GM11168 (cell line): ENCODE data around the gene AMFR.

Experiments
- in situ Hi-C: fragments of 300-500 bp; cut with MboI; formaldehyde crosslinking; loops from one replicate; pipeline ENCODE4 v1.12.0; 2022; ENCODE audit warnings: low sequenced_read_pairs; ENCODE audit not compliant: unreplicated experiment

AMFR gene

DNA sequence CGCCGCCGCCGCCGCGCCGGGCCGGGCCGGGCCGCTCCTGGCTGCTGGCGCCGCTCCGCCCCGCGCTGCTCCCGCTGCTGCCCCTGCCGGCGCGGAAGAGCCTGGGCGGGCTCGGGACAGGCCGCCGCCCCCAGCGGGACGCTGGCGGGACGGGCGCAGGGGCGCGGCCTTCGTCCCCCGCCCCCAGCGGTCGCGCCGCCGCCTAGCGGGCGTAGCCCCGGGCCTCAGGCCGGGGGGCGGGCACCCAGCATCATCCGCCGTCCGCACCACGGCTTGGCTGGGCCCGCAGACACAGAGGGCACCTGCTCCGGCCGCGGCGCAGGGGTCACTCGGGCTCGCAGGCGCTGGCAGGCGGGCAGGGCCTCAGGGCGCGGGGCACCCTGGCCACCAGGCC lies at the start of gene AMFR:
TSS of gene AMFR (minus strand) at position 107 of the 394 bp plus-strand sequence. CDS start 218 bp downstream, outside the sequence.
- in situ Hi-C loops = no loop called here

DNA sequence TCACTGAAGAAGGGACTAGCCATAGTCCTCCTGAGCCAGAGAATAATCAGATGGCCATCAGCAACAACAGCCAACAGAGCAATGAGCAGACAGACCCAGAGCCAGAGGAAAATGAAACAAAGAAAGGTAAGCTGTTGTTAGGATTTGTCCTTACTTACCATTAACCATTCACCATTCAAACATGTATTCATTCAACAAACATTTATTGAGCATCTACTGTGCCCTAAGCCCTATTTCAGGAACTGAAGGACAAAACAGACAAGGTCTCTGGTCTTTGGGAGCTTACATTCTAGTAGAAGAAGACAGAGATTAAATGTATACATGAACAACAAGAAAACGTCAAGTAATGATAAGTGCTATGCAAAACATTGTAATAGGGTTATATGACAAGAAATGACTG lies 45.3 kb upstream of the AMFR start:
- in situ Hi-C loops = no loop called here

DNA sequence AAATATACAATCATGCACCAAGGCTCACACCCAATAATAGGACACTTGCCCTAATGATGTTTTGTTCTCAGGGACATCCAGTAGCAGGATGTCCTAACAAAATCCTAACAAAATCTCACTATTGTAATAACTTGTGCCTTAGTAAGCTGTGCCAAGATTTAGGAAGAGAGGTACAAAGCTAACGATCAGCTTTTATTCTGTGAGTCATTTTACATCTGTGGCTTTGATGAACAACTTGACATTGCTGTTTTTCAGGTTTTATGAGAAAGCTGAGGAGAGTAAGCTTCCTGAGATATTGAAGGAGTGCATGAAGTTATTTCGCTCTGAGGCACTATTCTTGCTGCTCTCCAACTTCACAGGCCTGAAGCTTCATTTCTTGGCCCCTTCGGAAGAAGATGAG lies 44.9 kb upstream of the AMFR start:
- in situ Hi-C loops = no loop called here

DNA sequence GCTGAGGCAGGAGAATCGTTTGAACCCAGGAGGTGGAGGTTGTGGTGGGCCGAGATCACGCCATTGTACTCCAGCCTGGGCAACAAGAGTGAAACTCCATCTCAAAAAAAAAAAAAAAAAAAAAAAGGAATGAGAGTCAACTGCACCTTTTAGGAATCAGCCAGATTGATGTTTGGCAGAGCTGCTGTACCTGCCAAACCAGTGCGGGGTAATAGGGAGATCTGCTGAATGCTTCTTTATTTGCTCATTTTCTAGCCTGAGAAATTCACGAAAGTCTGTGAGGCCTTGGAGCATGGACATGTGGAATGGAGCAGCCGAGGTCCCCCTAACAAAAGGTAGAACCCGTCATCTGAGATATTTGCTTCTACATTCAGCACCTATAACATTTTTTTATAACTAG lies 44.4 kb upstream of the AMFR start:
- in situ Hi-C loops = no loop called here

DNA sequence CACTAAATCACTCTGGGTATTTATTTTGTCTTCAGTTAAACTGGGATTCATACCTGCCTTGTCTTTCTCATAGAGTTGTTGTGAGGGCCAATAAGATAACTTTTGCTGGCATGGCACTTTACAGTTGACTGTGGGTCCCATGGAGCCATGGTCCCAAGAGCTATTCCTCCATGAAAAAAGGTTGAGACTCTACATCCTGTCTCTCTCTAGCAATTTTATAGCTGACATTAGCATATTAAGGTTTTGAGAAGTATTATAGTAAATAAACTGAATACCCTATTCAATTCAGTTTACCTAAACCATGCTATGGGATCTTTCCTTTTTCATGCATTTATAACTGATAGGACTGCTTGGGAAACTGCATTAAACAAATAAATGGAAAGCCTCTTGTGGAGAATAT lies 43.5 kb upstream of the AMFR start:
- in situ Hi-C loops = no loop called here

DNA sequence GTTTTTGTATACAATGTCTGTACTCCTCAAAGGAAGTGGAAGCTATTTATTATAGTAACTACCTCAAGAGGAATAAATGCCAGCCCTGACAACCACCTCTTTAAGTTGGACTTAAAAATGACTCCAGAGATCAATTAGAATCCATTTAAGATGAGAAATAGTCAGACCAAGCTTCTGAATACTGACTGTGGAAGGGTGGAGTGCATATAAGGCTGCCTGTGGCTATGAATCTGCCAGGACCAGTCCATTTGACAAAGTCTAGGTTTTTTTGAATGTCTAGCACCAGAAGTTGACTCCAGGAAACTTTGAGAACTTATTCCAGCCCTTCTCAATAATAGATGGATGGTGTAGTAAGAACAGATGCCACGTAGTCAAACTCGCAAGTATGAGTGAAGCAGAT lies 41.0 kb upstream of the AMFR start:
- in situ Hi-C loops = no loop called here

DNA sequence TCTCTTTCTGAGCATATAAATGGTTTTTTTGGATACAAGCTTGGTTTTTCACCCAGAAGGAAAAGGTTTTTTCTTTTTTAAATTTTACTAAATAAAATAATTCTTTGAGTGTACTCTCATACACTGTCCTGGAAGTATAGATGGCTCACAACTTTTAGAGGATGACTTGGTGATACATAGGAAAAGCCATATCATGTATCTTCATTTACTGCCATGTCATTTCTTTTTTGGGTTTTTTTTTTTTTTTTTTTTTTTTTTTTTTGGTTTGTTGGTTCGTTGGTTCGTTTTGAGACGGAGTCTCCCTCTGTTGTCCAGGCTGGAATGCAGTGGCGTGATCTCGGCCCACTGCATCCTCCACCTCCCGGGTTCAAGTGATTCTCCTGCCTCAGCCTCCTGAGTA lies 37.8 kb upstream of the AMFR start:
- in situ Hi-C loops = no loop called here

DNA sequence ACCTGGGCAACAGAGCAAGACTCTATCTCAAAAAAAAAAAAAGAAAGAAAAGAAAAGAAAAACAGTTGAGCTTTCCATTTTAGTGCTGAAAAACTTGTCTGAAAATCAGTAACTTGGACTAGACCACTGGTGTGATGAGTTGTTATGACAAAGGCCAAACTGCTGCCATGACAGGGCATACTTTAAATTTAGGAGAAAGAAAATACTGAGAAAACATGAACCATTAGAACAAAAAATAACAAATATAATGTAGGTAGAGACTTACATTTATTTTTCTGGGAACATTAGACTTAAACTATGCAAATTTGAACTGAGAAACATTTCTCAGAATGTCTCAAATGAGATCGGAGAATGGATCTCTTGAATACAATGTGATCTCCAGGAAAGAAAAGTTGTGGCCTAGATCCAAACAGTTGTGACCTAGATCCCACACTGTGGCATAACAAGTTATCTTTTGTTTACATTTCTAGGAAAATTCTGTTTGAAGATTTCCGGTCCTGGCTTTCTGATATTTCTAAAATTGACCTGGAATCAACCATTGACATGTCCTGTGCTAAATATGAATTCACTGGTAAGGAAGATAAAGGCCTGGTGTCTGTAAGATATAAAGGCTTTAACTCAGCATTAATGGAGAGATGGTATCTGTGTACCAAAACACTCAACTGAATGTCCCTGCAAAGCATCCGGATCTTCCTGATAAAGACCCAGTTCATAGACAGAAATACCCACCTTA lies 36.9 kb upstream of the AMFR start:
- in situ Hi-C loops = no loop called here

DNA sequence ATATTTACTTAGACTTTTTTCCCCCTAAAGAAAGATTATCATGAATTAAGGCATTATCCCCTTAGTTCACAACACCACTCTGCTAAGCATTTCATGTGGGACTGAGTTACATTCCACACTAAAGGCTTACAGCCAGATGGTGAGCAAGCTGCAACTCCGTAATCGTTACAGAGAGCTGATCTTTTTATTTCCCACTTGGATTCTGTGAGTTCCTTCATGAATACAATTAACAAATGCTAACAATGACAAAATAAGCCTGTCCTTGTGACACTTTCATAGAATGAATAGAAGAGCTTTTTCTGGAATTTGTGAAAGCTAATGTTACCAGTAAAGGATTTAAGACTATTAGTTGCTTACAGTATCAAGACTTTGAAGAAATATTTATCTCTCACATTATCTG lies 34.8 kb upstream of the AMFR start:
- in situ Hi-C loops = no loop called here

DNA sequence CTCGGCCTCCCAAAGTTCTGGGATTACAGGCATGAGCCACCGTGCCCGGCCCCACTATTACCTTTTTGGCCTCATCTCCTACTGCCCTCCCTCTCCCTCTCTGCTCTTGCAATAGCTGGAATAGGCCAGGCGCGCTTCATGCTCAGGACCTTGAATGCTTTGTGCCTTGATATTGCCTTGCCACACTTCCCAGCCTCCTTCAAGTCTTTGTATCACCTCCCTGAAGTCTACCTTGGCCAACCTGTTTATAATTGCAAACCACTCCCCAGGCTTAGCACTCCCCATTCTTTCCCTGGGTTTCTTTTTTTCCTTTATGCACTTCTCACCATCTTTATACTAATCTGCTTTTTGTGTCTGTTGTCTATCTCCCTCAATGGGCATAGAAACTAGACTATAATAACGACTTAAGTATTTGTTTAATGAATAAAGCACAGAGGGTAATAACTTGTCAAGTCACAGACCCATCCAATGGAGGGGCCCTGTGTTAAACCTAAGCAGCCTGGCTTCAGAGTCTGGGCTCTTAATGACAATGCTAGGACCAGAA lies 32.7 kb upstream of the AMFR start:
- in situ Hi-C loops = no loop called here

DNA sequence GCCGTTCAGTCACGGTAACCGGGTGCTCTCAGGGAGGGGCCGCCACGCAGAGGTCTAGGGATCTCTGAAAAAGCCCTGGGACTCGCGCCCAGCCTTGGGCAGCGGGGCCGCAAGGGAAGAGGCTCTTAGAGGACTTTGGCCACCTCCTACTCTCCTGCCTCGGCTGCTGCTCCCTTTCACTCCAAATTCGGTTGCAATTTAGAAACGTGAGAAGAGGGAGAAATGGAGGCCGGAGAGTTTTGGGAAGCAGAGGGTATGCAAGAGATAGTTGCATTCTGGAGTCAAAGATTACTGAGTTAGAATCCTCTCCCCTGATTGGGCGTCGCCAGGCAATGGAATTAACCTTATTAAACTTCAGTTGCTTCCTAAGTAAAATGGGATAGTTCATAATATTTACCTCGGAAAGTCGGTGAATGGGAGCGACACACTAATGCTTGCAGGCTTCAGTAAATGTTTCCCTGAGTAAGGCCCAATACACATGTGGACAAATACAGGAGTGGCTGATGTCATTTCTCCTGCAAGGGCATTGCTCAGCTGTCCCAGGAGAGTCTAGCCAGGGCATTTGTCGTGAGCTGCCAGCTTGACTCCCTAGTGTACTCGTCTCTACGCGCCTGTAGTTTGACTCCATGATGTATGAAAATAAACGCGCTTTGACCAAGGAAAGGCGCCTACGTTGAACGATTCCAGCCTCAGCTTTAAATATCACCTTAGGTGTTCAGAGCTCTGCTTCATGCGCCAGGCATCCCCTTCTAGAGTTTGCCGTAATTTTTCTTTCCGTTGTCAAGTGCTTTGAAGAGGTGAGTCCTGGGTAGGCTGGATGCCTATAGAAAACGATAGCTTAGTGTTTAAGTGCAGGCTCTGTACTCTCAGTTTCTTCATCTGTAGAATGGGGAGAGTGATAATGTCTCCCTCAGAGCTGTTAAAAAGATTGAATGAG lies 26.7 kb upstream of the AMFR start:
- in situ Hi-C loops = no loop called here

DNA sequence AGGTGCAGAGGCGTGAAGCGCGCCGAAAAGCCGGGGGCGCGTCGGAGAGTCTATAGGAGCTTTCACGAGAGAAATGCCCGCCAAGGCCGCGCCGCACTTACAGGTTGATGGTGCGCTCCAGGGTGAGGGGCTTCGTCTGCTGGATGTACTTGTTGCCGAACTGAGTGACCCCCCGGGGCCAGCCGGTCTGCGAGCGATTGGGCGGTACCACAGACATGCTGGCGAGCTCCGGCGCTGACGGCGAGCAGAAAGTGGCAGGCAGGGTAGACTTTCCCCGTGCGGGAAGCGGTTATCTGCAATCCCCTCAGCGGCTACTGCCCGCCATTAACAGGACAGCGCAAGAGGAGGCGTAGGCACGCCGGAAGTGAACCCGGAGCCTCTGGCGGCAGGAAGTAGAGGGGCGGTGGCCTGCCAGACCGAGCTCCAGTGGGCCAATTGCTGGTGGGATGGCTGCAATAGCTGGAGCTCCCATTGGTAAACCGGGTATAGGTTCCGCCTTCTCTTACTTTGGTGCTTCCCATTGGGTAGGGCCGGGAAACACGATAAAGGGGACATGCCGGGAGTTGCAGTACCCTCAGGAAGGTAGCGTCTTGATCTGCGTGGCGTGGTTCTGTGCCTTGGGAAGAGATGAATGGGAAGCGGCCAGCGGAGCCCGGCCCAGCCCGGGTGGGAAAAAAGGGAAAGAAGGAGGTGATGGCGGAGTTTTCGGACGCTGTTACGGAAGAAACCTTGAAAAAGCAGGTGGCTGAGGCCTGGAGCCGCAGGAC lies 25.8 kb upstream of the AMFR start, which contains the start of the genes NUDT21 and OGFOD1:
TSS of gene NUDT21 (minus strand) at position 347 of the 767 bp plus-strand sequence. CDS start at position 217, 130 bp downstream.
TSS of gene OGFOD1 (plus strand) at position 569 of the 767 bp plus-strand sequence. CDS start at position 628, 59 bp downstream.
- in situ Hi-C loops = no loop called here

DNA sequence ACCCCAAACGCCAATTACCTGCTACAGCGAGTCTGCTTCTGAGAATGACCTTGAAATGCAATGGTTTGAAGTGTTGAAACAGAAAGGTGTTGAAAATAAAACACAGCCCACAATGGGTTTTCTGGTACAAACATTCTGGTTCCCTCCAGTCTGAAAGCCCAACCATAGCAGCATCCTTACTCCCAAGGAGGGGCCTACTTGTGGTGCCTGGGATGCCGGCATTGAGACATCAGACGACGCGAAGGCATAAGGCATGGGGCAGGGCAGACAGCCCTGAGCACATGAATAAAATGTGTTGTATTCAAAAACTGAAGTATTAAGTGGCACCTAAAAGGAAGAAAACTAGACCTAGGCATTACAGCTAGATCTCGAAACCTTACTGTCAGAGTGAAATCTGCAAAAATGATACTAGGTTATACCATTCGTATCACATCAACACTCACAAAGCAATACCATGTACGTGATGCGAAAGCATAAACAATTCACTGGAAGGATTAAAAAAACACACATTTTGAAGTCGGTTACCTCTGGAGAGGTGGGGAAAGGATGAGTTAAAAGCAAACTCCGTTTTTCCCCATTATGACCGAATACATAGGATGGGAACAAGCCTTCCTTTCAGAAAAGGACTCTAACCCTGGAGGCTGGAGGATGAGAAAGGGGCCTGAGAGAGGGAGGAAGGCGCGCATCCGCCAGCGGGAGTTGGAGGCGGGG lies 25.1 kb upstream of the AMFR start:
- in situ Hi-C loops = no loop called here

DNA sequence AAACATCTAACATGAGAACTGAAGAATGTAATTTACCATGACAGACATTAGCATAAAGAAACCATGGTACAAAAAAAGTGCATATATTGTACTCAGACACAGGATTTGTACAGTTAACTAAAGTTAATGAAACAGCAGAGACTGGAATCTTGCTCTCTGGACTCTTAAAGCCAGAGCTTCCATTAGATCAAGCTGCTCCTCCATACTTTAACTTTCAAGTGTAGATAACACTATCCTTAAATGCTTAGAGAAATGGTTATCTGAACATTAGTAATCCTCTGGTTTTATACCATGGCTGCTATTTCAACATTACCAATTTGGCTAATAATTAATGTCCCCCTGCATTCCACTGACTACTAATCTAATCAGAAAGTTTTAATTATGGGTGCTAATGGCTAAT lies 22.7 kb upstream of the AMFR start:
- in situ Hi-C loops = no loop called here

DNA sequence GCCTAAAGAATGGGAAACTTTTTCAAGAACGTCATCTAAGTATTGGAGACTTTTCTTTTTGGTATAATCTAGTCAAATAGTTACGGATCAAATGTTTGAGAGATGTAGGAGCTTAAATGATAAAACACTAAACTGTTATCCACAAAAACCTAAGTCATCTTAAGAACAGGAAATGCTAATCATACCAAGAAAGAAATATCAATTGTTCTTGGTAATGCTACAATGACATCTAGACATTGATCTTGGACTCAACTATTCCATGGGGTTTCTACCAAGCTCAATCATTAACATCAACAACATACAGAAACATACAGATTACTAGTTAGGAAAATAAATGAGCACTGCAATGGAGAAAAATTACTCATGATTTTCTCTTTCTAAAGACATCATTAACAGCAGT lies 21.9 kb upstream of the AMFR start:
- in situ Hi-C loops = no loop called here

DNA sequence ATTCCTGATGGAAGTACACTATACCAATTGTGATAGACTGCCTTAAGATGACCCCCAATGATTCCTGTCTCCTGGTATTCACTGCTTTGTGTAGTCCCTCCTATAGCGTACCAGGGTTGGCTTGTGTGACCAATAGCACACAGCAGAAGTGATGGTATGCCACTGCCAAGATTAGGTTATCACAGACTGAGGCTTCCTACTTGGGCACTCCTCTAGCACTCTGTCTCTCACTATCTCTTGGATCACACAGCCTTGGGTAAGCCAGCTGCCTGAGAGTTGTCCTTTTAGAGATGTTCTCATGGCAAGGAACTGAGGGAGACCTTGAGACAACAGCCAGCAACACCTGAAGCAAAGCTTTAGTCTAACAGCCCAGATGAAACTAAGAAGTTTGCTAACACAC lies 12.7 kb upstream of the AMFR start:
- in situ Hi-C loops = no loop called here

DNA sequence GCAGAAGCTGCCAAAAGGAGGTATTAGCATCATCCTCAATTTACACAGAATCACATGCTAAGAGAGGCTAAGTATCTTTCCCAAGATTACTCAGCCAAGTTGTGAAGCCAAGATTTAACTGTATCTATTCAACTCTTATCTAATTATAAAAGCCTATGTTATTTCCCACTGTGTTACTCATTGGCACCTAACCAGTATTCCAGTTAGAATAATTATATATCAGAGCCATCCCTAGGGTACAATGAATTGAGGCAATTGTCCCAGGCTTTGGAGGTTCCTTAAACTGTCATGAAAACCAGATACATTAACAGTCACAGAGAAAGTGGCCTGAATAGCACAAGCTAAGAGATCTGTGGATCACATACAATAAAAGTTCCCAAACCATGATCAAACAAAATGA lies 10.9 kb upstream of the AMFR start:
- in situ Hi-C loops = no loop called here

DNA sequence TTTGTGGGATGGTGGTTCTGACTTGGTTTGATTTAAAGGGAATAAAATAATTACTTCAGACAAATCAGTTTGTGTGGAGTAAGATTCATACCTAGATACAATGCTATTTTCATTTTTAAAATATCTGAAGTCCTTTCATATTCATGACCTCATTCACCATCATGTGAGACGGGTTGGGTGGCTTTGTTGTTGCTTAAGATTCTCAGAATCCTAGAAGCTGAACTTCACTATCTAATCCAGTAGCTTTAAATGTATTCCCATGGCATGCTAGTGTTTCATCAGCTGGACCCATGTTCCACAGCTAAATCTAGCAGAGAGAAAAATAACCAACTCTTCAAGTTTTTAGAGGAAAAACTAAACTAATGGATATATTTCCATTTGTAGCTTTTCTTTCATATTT lies 2.7 kb upstream of the AMFR start:
- in situ Hi-C loops = no loop called here

DNA sequence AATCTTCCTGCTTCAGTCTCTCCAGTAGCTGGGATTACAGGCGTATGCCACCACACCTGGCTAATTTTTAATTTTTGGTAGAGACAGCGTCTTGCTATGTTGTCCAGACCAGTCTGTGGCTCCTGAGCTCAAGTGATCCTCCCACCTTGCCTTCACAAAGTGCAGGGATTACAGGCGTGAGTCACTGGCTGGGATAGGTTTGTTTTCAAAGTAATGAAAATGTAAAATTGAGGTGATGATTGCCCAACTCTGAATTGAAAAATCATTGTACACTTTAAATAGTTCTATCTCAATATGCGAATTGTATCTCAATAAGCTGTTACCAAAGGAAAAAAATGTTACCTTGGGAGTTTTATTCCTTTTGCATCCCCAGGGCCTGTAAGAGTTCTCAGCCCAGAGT lies 1.2 kb upstream of the AMFR start:
- in situ Hi-C loops = no loop called here
